PFSK-1 (cell line): ENCODE results near the gene GMDS.

Source experiments
- FOXP2 ChIP-seq: optimal IDR thresholded peaks from 2 replicates; pipeline ENCODE3; 2011; ENCODE audit warnings: borderline replicate concordance, control low read depth, inconsistent platforms; ENCODE audit not compliant: insufficient read depth; ENCODE audit errors: extremely low read length, extremely low read depth
- POLR2AphosphoS5 ChIP-seq: IDR thresholded peaks from 2 replicates; pipeline ENCODE4 v1.6.1; 2012; ENCODE audit warnings: low read depth, mild to moderate bottlenecking, control low read depth, low read length, moderate library complexity
- SIN3A ChIP-seq: IDR thresholded peaks from 2 replicates; pipeline ENCODE4 v1.6.1; 2012; ENCODE audit warnings: mild to moderate bottlenecking, low read length, moderate library complexity, borderline replicate concordance; ENCODE audit not compliant: insufficient read depth
- TAF1 ChIP-seq: IDR thresholded peaks from 2 replicates; pipeline ENCODE4 v1.6.1; 2012; ENCODE audit warnings: low read length, control low read depth, borderline replicate concordance; ENCODE audit not compliant: insufficient read depth
- TF ChIP-seq, protein P1 (sequence below), 2 experiments: IDR thresholded peaks; 2 replicates each; pipeline versions ENCODE4 v1.6.1 to v1.8.0; 2011 to 2012; ENCODE audit warnings: low read depth in 2 of 2, low read length in 2 of 2, control low read depth in 1 of 2, inconsistent platforms in 1 of 2, mild to moderate bottlenecking in 1 of 2, moderate library complexity in 1 of 2; ENCODE audit not compliant: insufficient read depth in 1 of 2

DNA sequence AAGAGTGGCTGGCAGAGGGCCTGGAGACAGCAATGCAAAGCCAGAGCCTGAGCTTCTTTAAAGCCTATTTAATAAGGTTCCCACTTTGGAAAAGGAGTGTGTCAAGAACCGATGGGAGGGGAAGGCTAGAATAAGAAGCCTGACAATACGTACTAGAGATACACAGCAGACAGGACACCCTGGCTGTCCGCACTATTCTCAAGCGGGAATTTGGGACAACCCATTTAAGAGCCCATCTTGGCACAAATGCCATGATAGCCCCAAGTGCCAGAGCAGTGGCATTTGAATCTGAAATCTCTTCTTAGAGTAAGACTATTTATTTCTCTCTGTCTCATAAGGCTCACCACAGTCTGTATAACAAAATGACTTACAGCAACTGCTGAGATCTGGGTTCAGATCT, 3.1 kb downstream of the GMDS start:
- TF ChIP-seq, protein P1, sequence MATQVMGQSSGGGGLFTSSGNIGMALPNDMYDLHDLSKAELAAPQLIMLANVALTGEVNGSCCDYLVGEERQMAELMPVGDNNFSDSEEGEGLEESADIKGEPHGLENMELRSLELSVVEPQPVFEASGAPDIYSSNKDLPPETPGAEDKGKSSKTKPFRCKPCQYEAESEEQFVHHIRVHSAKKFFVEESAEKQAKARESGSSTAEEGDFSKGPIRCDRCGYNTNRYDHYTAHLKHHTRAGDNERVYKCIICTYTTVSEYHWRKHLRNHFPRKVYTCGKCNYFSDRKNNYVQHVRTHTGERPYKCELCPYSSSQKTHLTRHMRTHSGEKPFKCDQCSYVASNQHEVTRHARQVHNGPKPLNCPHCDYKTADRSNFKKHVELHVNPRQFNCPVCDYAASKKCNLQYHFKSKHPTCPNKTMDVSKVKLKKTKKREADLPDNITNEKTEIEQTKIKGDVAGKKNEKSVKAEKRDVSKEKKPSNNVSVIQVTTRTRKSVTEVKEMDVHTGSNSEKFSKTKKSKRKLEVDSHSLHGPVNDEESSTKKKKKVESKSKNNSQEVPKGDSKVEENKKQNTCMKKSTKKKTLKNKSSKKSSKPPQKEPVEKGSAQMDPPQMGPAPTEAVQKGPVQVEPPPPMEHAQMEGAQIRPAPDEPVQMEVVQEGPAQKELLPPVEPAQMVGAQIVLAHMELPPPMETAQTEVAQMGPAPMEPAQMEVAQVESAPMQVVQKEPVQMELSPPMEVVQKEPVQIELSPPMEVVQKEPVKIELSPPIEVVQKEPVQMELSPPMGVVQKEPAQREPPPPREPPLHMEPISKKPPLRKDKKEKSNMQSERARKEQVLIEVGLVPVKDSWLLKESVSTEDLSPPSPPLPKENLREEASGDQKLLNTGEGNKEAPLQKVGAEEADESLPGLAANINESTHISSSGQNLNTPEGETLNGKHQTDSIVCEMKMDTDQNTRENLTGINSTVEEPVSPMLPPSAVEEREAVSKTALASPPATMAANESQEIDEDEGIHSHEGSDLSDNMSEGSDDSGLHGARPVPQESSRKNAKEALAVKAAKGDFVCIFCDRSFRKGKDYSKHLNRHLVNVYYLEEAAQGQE (IDR thresholded peaks at IDR 0.05; ENCODE audit: insufficient read depth in 1 of 2, low read depth in 2 of 2, low read length in 2 of 2), result no peak
- TF ChIP-seq POLR2AphosphoS5 (no peak), SIN3A (no peak), TAF1 (no peak), FOXP2 (no peak)
